Fibroblast of lung (primary cell): Measurements from ENCODE around the gene KLHDC4. TPM values are rescaled to one million over a fixed set of nuclear protein-coding genes. Genes with fewer than 3 reads are reported as not detected.

Experiments used
- DNase-seq, 2 donors: peaks; one replicate each; pipeline versions ENCODE4 v3.0.0 to v3.0.0-alpha.2; 2010; ENCODE audit warnings: low read depth in 2 of 2
- H2AFZ ChIP-seq: 2 replicates; pipeline ENCODE4 v1.5.1; 2012; ENCODE audit warnings: low read length, control low read depth, inconsistent platforms
- H3K27ac ChIP-seq: 2 replicates; pipeline ENCODE4 v1.5.1; 2011; ENCODE audit warnings: low read length, control low read depth; ENCODE audit not compliant: insufficient read depth
- H3K27me3 ChIP-seq: 2 replicates; pipeline ENCODE4 v1.5.1; 2011; ENCODE audit warnings: mild to moderate bottlenecking, low read length; ENCODE audit not compliant: control insufficient read depth, insufficient read depth
- H3K36me3 ChIP-seq: 2 replicates; pipeline ENCODE4 v1.5.1; 2011; ENCODE audit warnings: low read length; ENCODE audit not compliant: control insufficient read depth, insufficient read depth
- H3K4me1 ChIP-seq: 2 replicates; pipeline ENCODE4 v1.5.1; 2011; ENCODE audit warnings: low read length; ENCODE audit not compliant: control insufficient read depth, insufficient read depth; ENCODE audit errors: extremely low read depth
- H3K4me2 ChIP-seq: 2 replicates; pipeline ENCODE4 v1.5.1; 2011; ENCODE audit warnings: low read length, control low read depth; ENCODE audit not compliant: insufficient read depth; ENCODE audit errors: extremely low read depth
- H3K4me3 ChIP-seq, 4 experiments: fragments of 200-600 bp in 1 of 4; sonication (generic) in 1 of 4; replicated peaks in 1 of 4; 2 replicates each; pipeline ENCODE4 v1.5.1; 2011 to 2016; ENCODE audit warnings: low read length in 4 of 4, low read depth in 3 of 4, mild to moderate bottlenecking in 3 of 4, control low read depth in 2 of 4, inconsistent platforms in 1 of 4, mixed read lengths in 1 of 4; ENCODE audit not compliant: insufficient read depth in 1 of 4; ENCODE audit errors: control extremely low read depth in 1 of 4
- H3K79me2 ChIP-seq: 2 replicates; pipeline ENCODE4 v1.5.1; 2012; ENCODE audit warnings: mild to moderate bottlenecking, low read length, inconsistent platforms; ENCODE audit not compliant: control insufficient read depth, insufficient read depth
- H3K9ac ChIP-seq: 2 replicates; pipeline ENCODE4 v1.5.1; 2011; ENCODE audit warnings: mild to moderate bottlenecking, low read length, control low read depth; ENCODE audit not compliant: insufficient read depth
- H3K9me3 ChIP-seq: 2 replicates; pipeline ENCODE4 v1.5.1; 2012; ENCODE audit warnings: low read depth, low read length; ENCODE audit not compliant: control insufficient read depth, insufficient read depth
- H4K20me1 ChIP-seq: 2 replicates; pipeline ENCODE4 v1.5.1; 2011; ENCODE audit warnings: low read length; ENCODE audit not compliant: control insufficient read depth, insufficient read depth; ENCODE audit errors: extremely low read depth
- EZH2 ChIP-seq: IDR thresholded peaks from 2 replicates; pipeline ENCODE4 v1.5.1; 2012; ENCODE audit warnings: low read length, control low read depth, mild to moderate bottlenecking; ENCODE audit errors: missing control alignments
- polyA plus RNA-seq, 2 donors: library from polyadenylated mRNA; depleted of rRNA in 1 of 2; stranded (reverse) in 1 of 2; unstranded in 1 of 2; fragments of >200 nt; gene quantifications; 2 replicates each; pipeline ENCODE4 v1.2.1, GENCODE V29; 2011 to 2012; ENCODE audit warnings: missing spikeins in 1 of 2
- total RNA-seq: library from RNA; depleted of rRNA; stranded (reverse); fragments of >200 nt; gene quantifications from 2 replicates; pipeline ENCODE4 v1.2.1, GENCODE V29; 2014
- TF ChIP-seq, protein P1 (sequence below), 2 donors: IDR thresholded peaks in 1 of 2; conservative IDR thresholded peaks in 1 of 2; 1 replicate in 1 of 2; 2 replicates in 1 of 2; pipeline ENCODE4 v1.5.1; 2011 to 2012; ENCODE audit warnings: low read length in 2 of 2, control low read depth in 1 of 2, inconsistent platforms in 1 of 2, low read depth in 1 of 2, mild to moderate bottlenecking in 1 of 2

Gene KLHDC4
- total and polyA plus RNA-seq, 2 donors (not counting 1 experiment from before 2014, with no cell fraction given) = 7.3 to 17.8 TPM

DNA sequence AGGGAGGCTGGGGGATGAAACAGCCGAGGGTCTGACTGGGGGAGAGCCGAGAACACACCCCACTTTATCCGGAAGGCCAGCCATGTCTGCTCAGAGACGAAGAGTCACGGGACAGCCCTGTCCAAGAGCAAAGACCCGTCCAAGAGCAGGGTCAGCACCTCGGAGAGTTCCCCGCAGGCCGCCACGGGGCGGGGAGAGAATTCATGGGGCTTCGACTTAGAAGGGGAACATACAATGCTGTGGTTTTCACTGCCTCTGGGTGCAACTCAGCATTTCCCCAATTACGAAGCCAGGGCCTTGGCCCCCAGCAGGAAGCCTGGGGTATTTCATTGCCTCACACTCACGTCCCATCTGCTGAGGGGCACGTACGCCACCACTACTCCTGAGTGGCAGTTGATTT lies 104.2 kb downstream of the KLHDC4 start:
- Histone ChIP-seq H3K9ac (no peak overlapping the region), H3K4me2 (no peak overlapping the region)

DNA sequence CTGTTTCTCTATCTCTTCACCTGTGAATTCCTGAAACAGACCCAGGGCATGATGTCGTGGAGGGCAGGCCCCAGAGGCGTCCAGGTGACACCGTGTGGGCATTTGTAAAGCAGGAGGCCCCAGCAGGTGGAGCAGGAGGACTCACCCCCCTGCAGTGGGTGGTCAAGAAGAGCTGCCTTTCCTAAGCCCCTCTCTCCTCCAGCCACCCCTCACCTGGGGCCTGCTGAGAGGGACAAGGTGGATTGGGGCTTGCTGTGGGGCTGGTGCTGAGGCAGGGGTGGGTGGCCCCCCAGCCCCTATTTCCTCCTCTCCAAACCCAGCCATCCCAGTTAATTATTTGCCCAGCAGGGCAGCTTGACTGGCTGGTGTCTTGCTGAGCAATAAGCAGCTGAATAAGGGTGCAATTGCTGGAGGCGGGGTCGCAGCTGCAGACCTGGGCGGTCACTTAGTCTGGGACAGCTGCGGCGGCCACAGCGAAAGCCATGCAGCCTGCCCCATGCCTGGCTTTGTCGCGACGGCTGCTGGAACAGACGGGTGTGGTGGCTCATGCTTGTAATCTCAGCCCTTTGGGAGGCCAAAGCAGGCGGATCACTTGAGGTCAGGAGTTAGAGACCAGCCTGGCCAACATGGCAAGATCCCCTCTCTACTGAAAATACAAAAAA lies 107.1 kb downstream of the KLHDC4 start:
- Histone ChIP-seq H3K79me2 (no peaks in the 10 kb centered on the region), H2AFZ (no peak overlapping the region), H3K4me3 (no peak overlapping the region), H3K27ac (no peak overlapping the region), H3K9me3 (no peaks in the 10 kb centered on the region), H4K20me1 (no peaks in the 10 kb centered on the region), H3K27me3 (peaks cover 6% of the 10 kb centered on the region), H3K9ac (no peak overlapping the region), H3K4me2 (no peak overlapping the region), H3K4me1 (no peaks in the 10 kb centered on the region), H3K36me3 (no peaks in the 10 kb centered on the region)
- TF ChIP-seq EZH2 = no peak
- TF ChIP-seq, protein P1, sequence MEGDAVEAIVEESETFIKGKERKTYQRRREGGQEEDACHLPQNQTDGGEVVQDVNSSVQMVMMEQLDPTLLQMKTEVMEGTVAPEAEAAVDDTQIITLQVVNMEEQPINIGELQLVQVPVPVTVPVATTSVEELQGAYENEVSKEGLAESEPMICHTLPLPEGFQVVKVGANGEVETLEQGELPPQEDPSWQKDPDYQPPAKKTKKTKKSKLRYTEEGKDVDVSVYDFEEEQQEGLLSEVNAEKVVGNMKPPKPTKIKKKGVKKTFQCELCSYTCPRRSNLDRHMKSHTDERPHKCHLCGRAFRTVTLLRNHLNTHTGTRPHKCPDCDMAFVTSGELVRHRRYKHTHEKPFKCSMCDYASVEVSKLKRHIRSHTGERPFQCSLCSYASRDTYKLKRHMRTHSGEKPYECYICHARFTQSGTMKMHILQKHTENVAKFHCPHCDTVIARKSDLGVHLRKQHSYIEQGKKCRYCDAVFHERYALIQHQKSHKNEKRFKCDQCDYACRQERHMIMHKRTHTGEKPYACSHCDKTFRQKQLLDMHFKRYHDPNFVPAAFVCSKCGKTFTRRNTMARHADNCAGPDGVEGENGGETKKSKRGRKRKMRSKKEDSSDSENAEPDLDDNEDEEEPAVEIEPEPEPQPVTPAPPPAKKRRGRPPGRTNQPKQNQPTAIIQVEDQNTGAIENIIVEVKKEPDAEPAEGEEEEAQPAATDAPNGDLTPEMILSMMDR (conservative IDR thresholded peaks at IDR 0.05 in 1 of 2, IDR thresholded peaks at IDR 0.05 in 1 of 2; ENCODE audit: low read depth in 1 of 2, low read length in 2 of 2) = no peak
- no peak for DNase-seq

More for the DNA sequence above, 104.2 kb downstream of the KLHDC4 start:
- Histone ChIP-seq H3K79me2 (no peaks in the 10 kb centered on the region), H2AFZ (no peak overlapping the region), H3K4me1 (no peaks in the 10 kb centered on the region), H3K9me3 (no peaks in the 10 kb centered on the region), H4K20me1 (no peaks in the 10 kb centered on the region), H3K4me3 (no peak overlapping the region), H3K27me3 (peaks cover under 1% of the 10 kb centered on the region), H3K36me3 (no peaks in the 10 kb centered on the region), H3K27ac (no peak overlapping the region)
- TF ChIP-seq, protein P1 (conservative IDR thresholded peaks at IDR 0.05 in 1 of 2, IDR thresholded peaks at IDR 0.05 in 1 of 2; ENCODE audit: low read depth in 1 of 2, low read length in 2 of 2) = no peak
- TF ChIP-seq EZH2 = no peak
- peak; percentile 29 to 41 for DNase-seq

Other genes starting within 250 kb of the KLHDC4 start
- gene JPH3, start 163.5 kb downstream of the KLHDC4 start, total RNA-seq = not detected in 2 replicates
- 0.01 TPM in 1 of 2 replicates, not detected in the other for gene JPH3, start 163.5 kb downstream of the KLHDC4 start, polyA plus RNA-seq
- 19.5 and 38.3 TPM in 2 replicates for gene SLC7A5, start 103.5 kb upstream of the KLHDC4 start, total RNA-seq
- gene SLC7A5, start 103.5 kb upstream of the KLHDC4 start, polyA plus RNA-seq = 5.2 and 12.2 TPM in 2 replicates
- gene CA5A, start 170.5 kb upstream of the KLHDC4 start, total RNA-seq = not detected in 2 replicates
- gene CA5A, start 170.5 kb upstream of the KLHDC4 start, polyA plus RNA-seq = not detected in 2 replicates
- 28.0 and 31.0 TPM in 2 replicates for gene BANP, start 185.4 kb upstream of the KLHDC4 start, total RNA-seq
- gene BANP, start 185.4 kb upstream of the KLHDC4 start, polyA plus RNA-seq = 9.3 and 12.2 TPM in 2 replicates